Transverse colon (tissue), 3 donors: Measurements from ENCODE around the gene ATP5MC3.

ENCODE experiments used
- CTCF ChIP-seq, 5 experiments: fragments of 200-600 bp in 3 of 5; fragments of 450-650 bp in 2 of 5; sonication (generic) in 3 of 5; IDR thresholded peaks; 1 replicate in 2 of 5; 2 replicates in 3 of 5; pipeline ENCODE4 v1.5.1; 2016 to 2017; ENCODE audit warnings: antibody characterized with exemption in 5 of 5, inconsistent platforms in 3 of 5, mild to moderate bottlenecking in 2 of 5, moderate library complexity in 1 of 5
- EP300 ChIP-seq: sonication (generic); formaldehyde crosslinking; IDR thresholded peaks from one replicate; pipeline ENCODE4 v1.6.1; 2017; ENCODE audit warnings: antibody characterized with exemption, low read depth

DNA sequence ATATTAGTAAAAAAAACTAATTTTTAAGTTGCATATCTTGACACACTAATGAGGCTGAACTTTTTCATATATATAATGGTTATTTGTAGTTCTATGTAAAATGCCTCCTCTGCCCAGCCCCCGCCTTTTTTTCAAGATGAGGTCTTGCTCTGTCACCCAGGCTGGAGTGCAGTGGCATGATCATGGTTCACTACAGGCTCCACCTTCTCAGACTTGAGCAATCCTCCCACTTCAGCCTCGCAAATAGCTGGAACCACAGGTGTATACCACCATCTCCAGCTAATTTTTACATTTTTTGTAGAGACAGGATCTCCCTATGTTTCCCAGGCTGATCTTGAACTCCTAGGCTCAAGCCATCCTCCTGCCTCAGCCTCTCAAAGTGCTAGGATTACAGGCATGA lies 37.8 kb downstream of the ATP5MC3 start:
- TF ChIP-seq CTCF (IDR thresholded peaks at IDR 0.05) (no peak), EP300 (no peak)
